ENCODE results near the gene SARDH.

- TF ChIP-seq CTCF (IDR thresholded peaks at IDR 0.05 in 4 of 5, conservative IDR thresholded peaks at IDR 0.05 in 1 of 5): no peak
- no peak for TF ChIP-seq POLR2A (IDR thresholded peaks at IDR 0.05)
These were observed 22.8 kb downstream of the SARDH start for GRCh38 chr9:133715295-133715865.
